H4 (cell line): ENCODE measurements around the gene KRT16. TPM values are rescaled to one million over a fixed set of nuclear protein-coding genes. Genes with fewer than 3 reads are reported as not detected.
A peak's percentile ranks its signal among the peaks of the same experiment; 100 is the strongest.

Experiments
- DNase-seq: peaks from one replicate; pipeline ENCODE4 v3.0.0-alpha.2; 2015; ENCODE audit warnings: low spot score
- total RNA-seq: library from RNA; depleted of rRNA; stranded (reverse); fragments of >200 nt; shearing (Covaris generic); gene quantifications from 2 replicates; pipeline ENCODE4 v1.2.3, GENCODE V29; 2014; rRNA removed

KRT16 gene
- 2.5 and 3.2 TPM in 2 replicates for total RNA-seq

DNA sequence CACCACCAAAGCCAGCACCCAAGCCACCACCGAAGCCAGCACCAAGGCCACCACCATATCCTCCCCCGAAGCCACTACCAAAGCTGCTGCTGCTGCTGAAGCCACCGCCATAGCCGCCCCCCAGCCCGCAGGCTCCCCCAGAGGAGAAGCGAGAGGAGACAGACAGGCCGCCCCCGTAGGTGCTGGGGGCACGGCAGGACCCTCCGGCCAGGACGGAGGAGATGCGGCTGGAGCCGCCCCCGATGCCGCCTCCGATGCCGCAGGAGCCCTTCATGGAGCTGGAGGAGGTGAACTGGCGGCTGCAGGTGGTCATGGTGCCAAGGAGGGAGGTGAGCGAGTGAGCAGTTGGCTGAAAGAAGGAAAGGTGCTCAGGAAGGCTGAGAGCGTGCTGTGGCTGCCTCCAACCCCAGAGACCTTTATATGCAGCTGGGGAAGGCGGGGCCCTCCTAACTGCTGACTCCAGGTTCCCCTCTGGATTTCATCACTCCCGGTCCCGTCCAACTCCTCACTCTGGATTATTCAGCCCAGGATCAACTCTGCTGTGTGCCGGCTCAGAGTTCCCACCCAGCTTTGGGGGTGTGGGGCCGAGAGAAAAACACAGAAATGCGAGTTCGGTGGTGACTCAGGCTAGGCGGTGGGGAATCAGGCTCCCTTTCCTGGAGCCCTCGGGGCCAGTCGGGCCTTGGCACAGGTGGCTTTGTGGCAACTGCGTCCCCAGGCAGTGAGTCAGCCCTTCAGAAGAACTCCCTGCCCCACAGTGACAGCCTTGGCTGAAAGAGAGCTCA is at the start of gene KRT16:
KRT16 (minus strand) TSS at position 392 of the 785 bp plus-strand sequence; CDS start at position 313, 79 bp downstream.
- peak; percentile 80 for DNase-seq

DNA sequence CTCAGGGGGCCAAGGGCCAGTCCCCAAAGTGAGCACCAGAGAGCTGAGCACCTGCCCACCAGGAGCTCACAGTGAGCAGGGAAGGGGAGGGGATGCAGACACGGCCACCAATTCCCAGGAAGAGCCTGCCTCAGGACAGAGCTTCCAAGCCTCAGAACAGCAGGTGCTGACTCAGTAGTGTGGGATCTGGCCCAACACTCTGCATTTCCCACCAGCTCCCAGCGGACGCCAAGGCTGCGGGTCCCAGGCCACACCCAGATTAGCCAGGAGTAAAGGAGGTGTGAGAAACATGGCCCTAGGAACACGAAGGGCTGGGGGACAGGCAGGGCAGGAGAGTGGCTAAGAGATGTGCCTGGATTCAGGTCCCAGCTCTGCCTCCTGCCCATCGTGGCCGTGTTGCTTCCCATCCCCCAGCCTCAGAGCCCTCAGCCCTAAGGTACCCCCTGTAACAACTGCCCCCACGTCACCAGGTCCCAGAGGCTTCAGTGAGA is 47.7 kb upstream of the KRT16 start:
- DNase-seq: no peak

GRCh38 chr17:41659427-41660212 is 47.1 kb upstream of the KRT16 start:
- DNase-seq: no peak

DNA sequence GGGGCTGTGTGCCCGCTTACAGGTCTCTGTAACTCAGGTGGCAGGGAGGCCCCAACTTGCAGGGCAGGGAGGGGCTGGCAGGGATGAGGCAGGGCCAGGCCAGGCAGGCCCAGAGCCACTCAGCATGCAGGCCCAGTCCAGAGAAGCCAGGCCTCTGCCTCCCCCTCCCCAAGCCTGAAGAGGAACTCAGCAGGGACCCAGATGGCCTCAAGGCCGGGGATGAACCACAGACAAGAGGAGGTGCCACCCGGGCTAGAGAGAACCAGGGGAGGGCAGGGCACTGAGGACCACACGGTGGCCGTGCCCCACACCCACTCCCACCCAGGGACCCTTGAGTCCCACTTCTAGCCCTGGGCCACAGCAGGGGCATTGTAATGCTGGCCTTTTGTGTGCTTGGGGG is 46.3 kb upstream of the KRT16 start:
- no peak for DNase-seq

DNA sequence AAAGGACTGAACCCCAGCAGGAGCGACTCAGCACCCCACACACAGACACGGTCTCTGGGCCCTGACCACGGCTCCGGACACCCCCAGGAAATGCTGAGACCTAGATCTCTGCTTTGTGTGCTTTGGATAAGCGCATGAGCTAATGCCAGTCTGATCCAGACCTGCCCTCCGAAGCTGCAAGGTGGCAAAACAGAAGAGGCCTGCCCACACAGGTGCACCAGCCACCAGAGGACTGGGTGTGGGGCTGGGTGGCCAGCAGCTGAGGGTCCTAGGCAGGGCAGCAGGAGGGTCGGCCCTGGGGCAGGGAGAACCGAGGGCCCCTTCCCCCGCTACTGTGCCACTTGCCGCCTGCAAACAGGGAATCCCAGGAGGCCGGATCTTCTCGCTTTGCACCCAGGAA is 45.4 kb upstream of the KRT16 start:
- DNase-seq: no peak

- DNase-seq: no peak
Observed at GRCh38 chr17:41657176-41657754, 44.7 kb upstream of the KRT16 start.

GRCh38 chr17:41656249-41657023 is 43.9 kb upstream of the KRT16 start:
- no peak for DNase-seq

DNA sequence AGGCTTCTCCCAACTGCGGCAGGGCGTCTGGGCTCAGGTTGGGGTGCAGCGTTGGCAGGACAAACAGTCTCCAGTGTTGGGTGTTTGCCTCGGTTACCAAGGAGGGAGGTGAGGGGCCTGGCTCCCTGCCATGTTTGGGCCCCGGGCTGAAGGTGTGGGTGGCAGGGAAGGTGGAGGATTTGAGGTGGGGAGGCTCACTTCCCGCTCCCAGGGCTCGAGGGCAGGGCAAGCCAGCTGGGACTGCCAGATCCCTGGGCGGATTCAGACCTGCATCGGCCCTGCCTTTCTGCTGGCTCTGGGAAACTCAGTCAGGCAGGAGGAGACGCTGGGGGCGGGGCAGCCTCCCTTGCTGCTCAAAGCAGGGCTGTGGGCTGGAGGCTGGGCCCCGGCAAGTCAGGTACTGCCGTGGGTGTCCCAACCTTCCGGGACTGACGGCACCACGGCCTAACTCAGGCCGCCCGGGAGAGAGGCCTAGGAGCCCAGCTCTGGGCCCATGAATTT is 43.1 kb upstream of the KRT16 start:
- DNase-seq: no peak

DNA sequence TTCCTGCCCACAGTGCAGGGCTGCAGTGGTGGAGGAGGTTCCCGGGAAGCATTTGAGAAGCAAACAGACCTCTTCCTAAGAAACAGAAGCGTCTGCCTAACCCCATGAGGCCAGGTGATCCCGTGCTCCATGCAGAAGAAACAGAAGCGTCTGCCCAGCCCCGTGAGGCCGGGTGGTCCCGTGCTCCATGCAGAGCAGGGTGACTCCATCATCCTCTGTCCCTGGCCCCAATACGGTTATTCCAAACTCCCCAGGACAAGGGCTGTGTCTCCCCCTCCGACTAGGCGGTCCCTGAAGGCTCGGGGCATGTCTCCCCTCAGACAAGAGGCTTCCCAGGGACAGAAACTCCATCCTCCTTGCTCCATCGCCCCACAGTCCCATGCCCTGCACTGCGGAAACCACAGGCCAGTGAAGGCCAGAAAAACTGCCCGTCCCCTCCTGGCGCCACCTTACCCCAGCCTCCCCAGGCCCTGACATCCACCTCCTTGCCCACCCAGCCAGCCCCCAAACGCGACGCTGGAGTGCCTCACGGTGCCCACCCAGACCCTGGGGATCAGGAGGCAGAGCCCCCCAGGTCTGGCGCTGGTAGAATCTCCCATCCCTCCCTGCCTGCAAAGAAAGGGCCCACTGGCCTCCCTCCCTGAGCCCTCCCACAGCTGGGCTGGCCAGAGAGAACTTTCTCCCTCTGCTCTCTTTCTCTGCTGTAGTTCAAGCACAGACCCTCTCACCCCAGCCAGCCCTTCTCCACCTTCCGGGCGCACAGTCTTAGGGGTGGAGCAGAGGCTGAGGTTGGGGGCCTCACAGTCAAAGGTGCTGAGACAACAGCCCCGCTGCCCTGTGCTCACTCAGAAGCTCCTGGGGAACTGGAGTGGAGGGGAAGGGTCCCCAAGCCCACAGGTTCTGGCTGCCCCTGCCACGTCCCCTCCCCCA is 42.4 kb upstream of the KRT16 start:
- no peak for DNase-seq

- DNase-seq: no peak
Observed at GRCh38 chr17:41653892-41654677, 41.5 kb upstream of the KRT16 start.

DNA sequence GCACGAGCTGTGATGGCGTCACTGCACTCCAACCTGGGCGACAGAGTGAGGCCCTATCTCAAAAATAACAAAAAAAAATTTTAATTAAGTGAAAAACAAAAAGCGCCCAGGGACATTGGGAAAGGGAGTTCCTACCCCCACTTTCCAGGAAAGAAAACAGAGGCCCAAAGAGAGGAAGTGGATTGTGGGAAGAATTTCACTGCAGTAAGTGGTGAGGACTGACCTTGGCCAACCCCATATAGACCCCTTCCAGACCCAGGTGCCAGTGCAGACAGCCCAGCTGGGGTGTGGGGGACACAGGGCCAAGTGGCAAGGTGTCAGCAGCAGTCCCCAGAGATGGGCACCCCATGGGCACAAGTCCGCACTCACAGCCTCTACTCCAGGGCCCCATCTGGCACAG is 40.9 kb upstream of the KRT16 start:
- DNase-seq: no peak

DNA sequence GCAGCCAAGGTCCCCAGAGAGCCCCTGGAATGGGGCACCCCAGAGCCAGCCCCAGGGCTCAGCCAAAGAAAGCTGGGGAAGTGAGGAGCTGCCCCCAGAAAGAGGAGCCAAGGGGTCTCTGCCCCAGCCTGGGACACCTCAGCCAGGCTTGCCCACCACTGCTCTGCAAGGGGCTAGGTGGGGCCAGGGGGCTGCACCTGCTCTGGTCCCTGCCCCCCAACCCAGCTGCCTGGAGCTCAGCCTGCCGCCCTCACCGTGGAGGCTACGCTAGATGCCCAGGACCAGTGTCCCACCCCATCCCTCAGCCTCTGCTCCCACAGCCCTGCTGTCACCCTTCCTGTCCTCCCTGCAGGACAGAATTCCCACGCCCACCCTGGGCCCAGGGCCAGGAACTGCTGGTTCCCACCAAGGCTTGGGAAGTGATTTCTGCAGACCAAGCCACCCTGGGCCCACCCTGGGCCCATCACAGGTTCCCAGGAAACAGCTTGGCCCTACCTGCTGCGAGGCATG is 39.9 kb upstream of the KRT16 start:
- DNase-seq: no peak

DNA sequence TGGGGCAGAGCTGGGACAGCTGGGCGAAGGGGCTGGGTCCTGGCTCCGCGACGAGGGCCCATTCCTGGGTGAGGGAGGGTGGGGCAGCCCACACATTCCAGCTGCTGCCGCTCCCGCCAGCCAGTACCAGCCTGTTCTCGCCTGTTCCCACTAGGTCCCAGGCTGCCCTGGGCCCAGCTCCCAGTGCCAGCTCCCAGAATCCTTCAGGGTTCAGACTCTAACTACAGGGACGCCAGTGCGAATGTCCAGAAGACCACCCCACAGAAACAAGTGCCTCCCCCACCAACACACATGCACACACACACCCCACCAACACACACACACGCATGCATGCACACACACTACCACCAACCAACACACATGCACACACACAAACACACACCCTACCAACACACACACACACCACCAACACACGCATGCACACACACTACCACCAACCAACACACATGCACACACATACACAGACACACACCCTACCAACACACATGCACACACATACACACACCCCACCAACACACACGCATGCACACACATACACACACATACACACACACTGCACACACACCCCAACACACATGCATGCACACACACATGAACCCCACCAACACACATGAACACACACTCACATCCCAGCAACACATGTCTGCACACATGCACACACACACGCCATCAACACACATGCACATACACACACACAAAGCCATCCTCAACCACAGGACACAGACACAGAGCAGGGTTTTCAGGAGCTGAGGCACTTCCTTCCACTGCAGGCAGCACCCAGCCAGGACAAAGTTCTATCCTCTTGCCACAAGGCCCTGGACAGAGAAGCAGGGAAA is 39.3 kb upstream of the KRT16 start:
- DNase-seq: no peak

- no peak for DNase-seq
Observed at GRCh38 chr17:41650794-41651624, 38.4 kb upstream of the KRT16 start.

- no peak for DNase-seq
Observed at GRCh38 chr17:41649923-41650519, 37.5 kb upstream of the KRT16 start.

- DNase-seq: peak; percentile 71
Observed at GRCh38 chr17:41648411-41649195, 36.0 kb upstream of the KRT16 start.
